K562 (cell line): Measurements from ENCODE around the gene WDR70. TPM values are rescaled to one million over a fixed set of nuclear protein-coding genes. Genes with fewer than 3 reads are reported as not detected.
A peak's percentile ranks its signal among the peaks of the same experiment; 100 is the strongest.

Experiments
- ASH1L ChIP-seq: fragments of 450-650 bp; IDR thresholded peaks from 2 replicates; pipeline ENCODE4 v1.6.1; 2018; ENCODE audit warnings: borderline replicate concordance, mild to moderate bottlenecking, low read depth; ENCODE audit not compliant: partially characterized antibody
- CBFA2T2 ChIP-seq: fragments of 450-650 bp; conservative IDR thresholded peaks from 2 replicates; pipeline ENCODE4 v1.6.1; 2017; ENCODE audit warnings: mild to moderate bottlenecking
- DACH1 ChIP-seq: fragments of 450-650 bp; IDR thresholded peaks from 2 replicates; pipeline ENCODE4 v1.6.1; 2018; ENCODE audit not compliant: partially characterized antibody
- DDX20 ChIP-seq: fragments of 450-650 bp; IDR thresholded peaks from 2 replicates; pipeline ENCODE4 v1.6.1; 2016; ENCODE audit warnings: missing genetic modification characterization, low read depth, mild to moderate bottlenecking, missing compliant biosample characterization, moderate library complexity
- FOXA1 ChIP-seq: fragments of 450-650 bp; IDR thresholded peaks from 2 replicates; pipeline ENCODE4 v1.6.1; 2016; ENCODE audit warnings: mild to moderate bottlenecking, borderline replicate concordance
- FOXM1 ChIP-seq, 2 experiments: fragments of 450-650 bp in 1 of 2; sonication (generic) in 1 of 2; formaldehyde crosslinking in 1 of 2; IDR thresholded peaks; 2 replicates each; pipeline versions ENCODE4 v1.6.1 to v1.9.0; 2017 to 2022; ENCODE audit warnings: low read depth in 2 of 2, mild to moderate bottlenecking in 2 of 2, missing genetic modification reagents in 1 of 2, moderate library complexity in 1 of 2
- HDAC1 ChIP-seq, 2 experiments: fragments of 450-650 bp; IDR thresholded peaks; 2 replicates each; pipeline ENCODE4 v1.6.1; 2016 to 2017; ENCODE audit warnings: inconsistent platforms in 1 of 2, mild to moderate bottlenecking in 1 of 2, moderate library complexity in 1 of 2
- JUNB ChIP-seq: fragments of 450-650 bp; formaldehyde crosslinking; conservative IDR thresholded peaks from 2 replicates; pipeline ENCODE4 v1.4.0; 2020; ENCODE audit warnings: mild to moderate bottlenecking
- MCM2 ChIP-seq: fragments of 450-650 bp; IDR thresholded peaks from 2 replicates; pipeline ENCODE4 v1.6.1; 2017; ENCODE audit warnings: low read depth, mild to moderate bottlenecking
- MEF2A ChIP-seq: IDR thresholded peaks from 2 replicates; pipeline ENCODE4 v1.6.1; 2011; ENCODE audit warnings: low read depth, mild to moderate bottlenecking, low read length, moderate library complexity; ENCODE audit not compliant: control insufficient read depth
- MEIS2 ChIP-seq: fragments of 450-650 bp; IDR thresholded peaks from 2 replicates; pipeline ENCODE4 v1.6.1; 2014; ENCODE audit warnings: mild to moderate bottlenecking; ENCODE audit not compliant: partially characterized antibody
- MTA3 ChIP-seq: fragments of 450-650 bp; formaldehyde crosslinking; IDR thresholded peaks from 2 replicates; pipeline ENCODE4 v1.6.1; 2017; ENCODE audit warnings: mild to moderate bottlenecking, borderline replicate concordance
- RBM25 ChIP-seq: fragments of 200-400 bp; formaldehyde crosslinking; IDR thresholded peaks from 2 replicates; pipeline ENCODE4 v1.6.1; 2018; ENCODE audit warnings: low read length, low read depth, moderate library complexity; ENCODE audit not compliant: severe bottlenecking
- SMARCC2 ChIP-seq: fragments of 450-650 bp; IDR thresholded peaks from 2 replicates; pipeline ENCODE4 v1.6.1; 2017; ENCODE audit warnings: antibody characterized with exemption, moderate library complexity, mild to moderate bottlenecking, low read depth
- SOX6 ChIP-seq: fragments of 450-650 bp; IDR thresholded peaks from 2 replicates; pipeline ENCODE4 v1.6.1; 2014; ENCODE audit warnings: mild to moderate bottlenecking
- TCF3 ChIP-seq: sonication (generic); formaldehyde crosslinking; IDR thresholded peaks from 2 replicates; pipeline ENCODE4 v1.4.0; 2020; ENCODE audit warnings: mild to moderate bottlenecking, missing genetic modification reagents
- ZNF143 ChIP-seq: sonication (generic); formaldehyde crosslinking; IDR thresholded peaks from 2 replicates; pipeline ENCODE4 v1.9.0; 2022; ENCODE audit warnings: mild to moderate bottlenecking, missing genetic modification reagents
- ZNF583 ChIP-seq: fragments of 250-450 bp; sonication (Bioruptor Pico); IDR thresholded peaks from 2 replicates; pipeline ENCODE4 v1.4.0; 2020
- polyA plus RNA-seq, 8 experiments: library from polyadenylated mRNA; depleted of rRNA in 4 of 8; stranded (reverse) in 5 of 8; unstranded in 3 of 8; fragments of >200 nt; fragmentation: Nextera tagmentation in 2 of 8; fragmentation: Illumina TruSeq in 1 of 8; extraction: Ambion mirVana in 2 of 8; extraction: Trizol in 1 of 8; gene quantifications; 2 replicates each; pipeline versions ENCODE4 v1.2.1 to v1.2.3, GENCODE V29; 2011 to 2014; ENCODE audit warnings: inconsistent platforms in 1 of 8, missing spikeins in 1 of 8
- total RNA-seq, 7 experiments: library from RNA; depleted of rRNA in 6 of 7; stranded (reverse); fragments of >200 nt in 6 of 7; fragmentation: Illumina TruSeq in 2 of 7; extraction: Trizol in 2 of 7; gene quantifications; 2 replicates each; pipeline versions ENCODE4 v1.2.1 to v1.2.3, GENCODE V29; 2011 to 2021; ENCODE audit warnings: low replicate concordance in 1 of 7
- TF ChIP-seq, protein P1 (sequence below): fragments of 450-650 bp; IDR thresholded peaks from 2 replicates; pipeline ENCODE4 v1.6.1; 2014; ENCODE audit warnings: low read depth, mild to moderate bottlenecking, moderate library complexity, borderline replicate concordance

Gene WDR70
- total and polyA plus RNA-seq, 9 of the 15 experiments (the other 6 are each of a cell fraction or from before 2014, with no cell fraction given), result 16.8 to 46.6 (median 38.8) TPM

DNA sequence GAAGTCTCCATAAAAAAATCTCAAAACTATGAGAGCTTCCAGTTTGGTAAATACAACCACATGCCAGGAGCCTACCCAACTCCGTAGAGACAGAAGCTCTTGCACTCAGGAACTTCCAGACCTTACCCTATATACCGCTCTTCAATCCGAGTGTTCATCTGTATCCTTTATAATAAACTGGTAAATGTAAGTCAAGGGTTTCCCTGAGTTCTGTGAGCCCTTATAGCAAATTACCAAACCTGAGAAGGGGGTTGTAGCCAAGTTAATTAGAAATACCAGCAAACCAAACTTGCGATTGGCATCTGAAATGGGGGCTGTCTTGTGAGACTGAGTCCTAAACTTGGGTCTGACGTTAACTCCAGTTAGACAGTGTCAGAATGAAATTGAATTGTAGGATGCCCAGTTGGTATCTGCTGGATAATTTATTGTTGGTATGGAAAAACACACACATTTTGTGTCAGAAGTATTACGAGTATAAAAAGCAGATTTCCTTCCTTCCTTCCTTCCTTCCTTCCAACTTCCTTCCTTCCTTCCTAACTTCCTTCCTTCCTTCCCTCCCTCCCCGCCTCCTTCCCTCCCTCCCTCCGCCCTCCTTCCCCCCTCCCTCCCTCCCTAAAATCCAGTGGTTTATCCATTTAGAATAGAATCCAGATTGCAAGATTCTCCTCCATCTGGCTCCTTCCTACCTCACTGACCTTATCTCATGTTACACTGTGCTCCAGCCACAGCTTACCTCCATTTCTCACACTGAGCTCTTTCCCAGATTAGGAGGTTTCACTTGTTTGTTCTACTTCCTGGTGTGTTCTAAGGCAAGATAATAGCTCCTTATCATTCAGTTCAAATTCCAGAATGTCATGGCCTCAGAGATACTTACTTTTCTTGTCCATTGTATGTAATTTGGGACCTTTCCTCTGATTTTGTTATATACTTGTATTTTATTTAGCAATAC, 196.7 kb downstream of the WDR70 start (continued):
- TF ChIP-seq, protein P1, sequence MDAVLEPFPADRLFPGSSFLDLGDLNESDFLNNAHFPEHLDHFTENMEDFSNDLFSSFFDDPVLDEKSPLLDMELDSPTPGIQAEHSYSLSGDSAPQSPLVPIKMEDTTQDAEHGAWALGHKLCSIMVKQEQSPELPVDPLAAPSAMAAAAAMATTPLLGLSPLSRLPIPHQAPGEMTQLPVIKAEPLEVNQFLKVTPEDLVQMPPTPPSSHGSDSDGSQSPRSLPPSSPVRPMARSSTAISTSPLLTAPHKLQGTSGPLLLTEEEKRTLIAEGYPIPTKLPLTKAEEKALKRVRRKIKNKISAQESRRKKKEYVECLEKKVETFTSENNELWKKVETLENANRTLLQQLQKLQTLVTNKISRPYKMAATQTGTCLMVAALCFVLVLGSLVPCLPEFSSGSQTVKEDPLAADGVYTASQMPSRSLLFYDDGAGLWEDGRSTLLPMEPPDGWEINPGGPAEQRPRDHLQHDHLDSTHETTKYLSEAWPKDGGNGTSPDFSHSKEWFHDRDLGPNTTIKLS, result no peak
- TF ChIP-seq FOXA1, result no peak
- peak; percentile 75 for TF ChIP-seq SMARCC2
- TF ChIP-seq DDX20 (tag), result no peak
- no peak for TF ChIP-seq ASH1L
- TF ChIP-seq MEIS2, result no peak
- no peak for TF ChIP-seq MCM2
- TF ChIP-seq ZNF143, result no peak
- no peak for TF ChIP-seq ZNF583 (CRISPR knock-in tag)
- peak; percentile 99 for TF ChIP-seq SOX6
- no peak for TF ChIP-seq JUNB
- peak; percentile 98 for TF ChIP-seq CBFA2T2
- no peak for TF ChIP-seq MEF2A
- TF ChIP-seq TCF3 (CRISPR knock-in tag), result peak; percentile 93
- TF ChIP-seq DACH1, result peak; percentile 44
- TF ChIP-seq FOXM1 (IDR thresholded peaks at IDR 0.05; ENCODE audit: low read depth), result peak; percentile 94
- no peak for TF ChIP-seq FOXM1 (CRISPR knock-in tag; IDR thresholded peaks at IDR 0.05; ENCODE audit: low read depth)
- TF ChIP-seq HDAC1 (IDR thresholded peaks at IDR 0.05), result peak in 1 of 2 experiments; percentile 88; a peak in 2 of 4 replicates
- TF ChIP-seq RBM25, result no peak
- no peak for TF ChIP-seq MTA3
- TF ChIP-seq, all 486 proteins: peak for 90
